NCI-H510A treated with DMSO at 0.1 percent for 48 hours (cell line): Measurements from ENCODE around the gene TMEM87B.

Experiments
- DNase-seq: peaks from one replicate; lab custom pipeline; 2025; lab: John Stamatoyannopoulos, UW

Gene TMEM87B

GRCh38 chr2:112150851-112151250 is 95.8 kb downstream of the TMEM87B start:
- no peak for DNase-seq

- DNase-seq: no peak
Observed at GRCh38 chr2:112151271-112151670, 96.2 kb downstream of the TMEM87B start.

- DNase-seq: no peak
Observed at GRCh38 chr2:112151701-112152440, 96.8 kb downstream of the TMEM87B start.

DNA sequence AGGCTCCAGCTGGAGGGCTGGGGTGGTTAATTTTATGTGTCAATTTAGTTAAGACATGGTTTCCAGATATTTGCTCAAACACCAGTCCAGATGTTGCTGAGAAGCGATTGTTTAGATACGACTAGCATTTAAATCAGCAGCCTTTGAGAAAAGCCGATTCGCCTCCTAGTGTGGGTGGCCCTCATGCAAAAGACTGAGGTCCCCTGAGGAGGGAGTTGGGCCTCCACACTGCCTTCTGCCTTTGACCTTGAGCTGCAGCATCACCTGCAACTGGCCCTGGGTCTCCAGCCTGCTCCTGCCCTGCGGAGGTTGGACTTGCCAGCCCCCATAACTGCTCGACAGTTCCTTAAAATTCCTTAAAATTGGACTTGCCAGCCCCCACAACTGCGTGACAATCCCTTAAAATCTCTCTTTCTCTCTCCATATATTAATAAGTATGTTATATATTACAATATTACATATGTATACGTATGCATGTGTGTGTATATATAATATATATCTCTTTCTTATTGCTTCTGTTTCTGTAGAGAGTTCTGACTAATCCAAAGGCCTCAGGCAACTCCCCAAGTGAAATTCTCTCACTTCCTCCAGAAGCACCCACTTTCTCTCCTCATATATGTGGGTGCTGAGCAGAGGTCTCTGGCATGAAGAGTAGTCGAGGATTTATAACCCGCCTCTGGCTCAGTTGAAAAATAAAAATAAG is 97.6 kb downstream of the TMEM87B start:
- DNase-seq: no peak

DNA sequence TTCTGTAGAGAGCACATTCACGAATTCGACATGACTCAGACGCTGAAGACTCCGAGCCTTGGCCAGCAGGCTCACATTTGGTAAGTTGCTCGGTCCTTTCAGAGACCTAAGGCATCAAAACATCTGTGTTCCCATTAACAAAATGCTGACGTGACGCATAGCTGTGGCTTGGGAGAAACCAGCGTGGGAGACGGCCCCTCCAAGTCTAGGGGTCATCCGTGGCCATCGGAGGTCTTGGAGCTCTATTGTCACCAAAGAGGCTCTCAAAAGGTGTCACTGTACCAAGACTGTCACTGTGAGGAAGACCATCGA is 98.1 kb downstream of the TMEM87B start:
- DNase-seq: no peak

GRCh38 chr2:112153501-112153900 is 98.4 kb downstream of the TMEM87B start:
- no peak for DNase-seq

GRCh38 chr2:112154246-112155117 is 99.4 kb downstream of the TMEM87B start:
- no peak for DNase-seq

- DNase-seq: peak; percentile 38
Observed at GRCh38 chr2:112155331-112156151, 100.5 kb downstream of the TMEM87B start.

DNA sequence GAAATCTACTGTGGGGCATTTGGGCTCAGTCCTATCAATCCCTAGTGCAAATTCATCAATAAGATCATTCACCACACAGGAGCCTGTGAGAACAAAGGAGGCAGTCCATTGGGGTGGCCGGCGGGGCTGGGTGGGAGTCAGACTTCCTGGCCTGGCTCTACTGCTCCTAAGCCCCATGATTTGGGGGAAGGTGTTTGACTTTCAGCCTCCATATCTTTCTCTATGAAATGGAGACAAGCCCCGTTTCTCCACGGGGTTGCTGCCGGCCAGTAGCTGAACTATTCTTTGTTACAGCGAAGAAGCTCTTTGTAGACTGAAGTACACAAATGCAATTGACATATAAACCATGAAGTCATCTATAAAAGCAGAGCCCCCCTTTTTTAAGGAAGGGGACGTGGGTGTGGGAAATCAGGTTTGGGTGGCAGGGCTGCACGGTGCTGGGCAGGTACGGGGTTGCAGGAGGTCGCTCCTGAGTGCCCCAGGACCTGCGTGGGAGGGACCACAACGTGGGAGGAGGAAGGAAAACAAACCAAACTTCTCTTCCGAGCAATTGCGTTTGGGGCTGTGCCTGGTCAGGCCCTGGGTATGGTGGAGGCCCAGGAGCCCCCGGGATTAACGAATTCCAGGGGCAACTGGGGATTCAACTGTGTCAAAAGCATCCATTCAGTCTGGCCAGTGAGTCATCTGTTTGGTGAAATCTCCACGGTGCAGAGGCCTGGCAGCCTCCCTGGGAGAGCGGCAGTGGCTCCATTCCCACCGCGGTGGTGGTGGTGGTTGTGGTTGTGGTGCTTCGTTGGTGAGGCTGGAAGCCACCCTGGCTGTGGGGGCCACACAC is 101.3 kb downstream of the TMEM87B start:
- no peak for DNase-seq

- DNase-seq: no peak
Observed at GRCh38 chr2:112157472-112157871, 102.4 kb downstream of the TMEM87B start.

DNA sequence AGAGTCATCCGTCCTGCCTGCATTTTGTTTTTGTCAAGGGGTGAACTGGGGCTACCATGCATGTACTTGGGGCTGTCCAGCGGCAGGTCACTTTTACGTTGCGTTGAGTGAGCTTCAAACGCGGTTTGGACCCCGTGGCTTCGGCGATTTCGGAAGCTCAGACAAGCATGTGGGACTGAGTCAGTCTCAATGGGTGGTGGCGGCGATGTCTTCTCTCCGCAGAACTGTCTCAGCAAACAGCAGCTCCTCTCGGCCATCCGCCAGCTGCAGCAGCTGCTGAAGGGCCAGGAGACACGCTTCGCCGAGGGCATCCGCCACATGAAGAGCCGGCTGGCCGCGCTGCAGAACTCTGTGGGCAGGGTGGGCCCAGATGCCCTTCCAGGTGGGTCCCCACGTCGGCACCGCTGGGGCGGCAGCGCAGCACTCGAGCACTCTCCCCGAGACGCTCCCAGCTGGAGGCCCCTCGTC is 104.4 kb downstream of the TMEM87B start:
- DNase-seq: peak; percentile 82

- peak; percentile 28 for DNase-seq
Observed at GRCh38 chr2:112160283-112161250, 105.5 kb downstream of the TMEM87B start.

DNA sequence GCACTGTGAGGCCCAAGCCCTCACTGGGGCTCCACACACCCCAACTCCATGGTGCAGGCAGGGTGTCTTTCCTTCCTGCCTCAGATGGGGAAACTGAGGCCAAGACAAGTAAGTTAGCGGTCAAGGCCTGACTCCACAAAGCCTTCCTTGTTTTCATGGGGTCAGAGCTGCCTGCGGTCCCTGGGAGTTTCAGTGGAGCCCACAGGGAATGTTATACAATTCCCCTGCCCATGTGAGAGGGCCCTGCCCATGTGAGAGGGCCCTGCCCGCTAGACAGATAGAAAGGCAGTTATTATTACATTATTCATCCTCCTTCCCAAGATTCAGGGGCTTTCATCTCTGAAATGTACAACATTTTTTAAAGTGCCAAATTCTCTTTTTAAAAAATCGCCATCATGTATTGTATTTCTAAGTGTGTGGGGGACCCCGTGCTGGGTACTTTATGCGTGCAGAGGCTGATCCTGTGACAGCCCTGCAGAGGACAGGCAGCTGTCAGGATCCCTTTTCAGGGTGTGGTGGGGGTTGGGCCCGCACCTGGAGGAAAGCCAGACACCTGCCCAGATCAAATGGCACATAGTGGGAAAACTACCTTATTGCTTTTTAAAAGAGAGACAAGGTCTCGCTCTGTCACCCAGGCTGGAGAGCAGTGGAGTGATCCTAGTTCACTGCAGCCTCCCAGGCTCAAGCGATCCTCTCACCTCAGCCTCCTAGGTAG is 106.5 kb downstream of the TMEM87B start:
- peak; percentile 86 for DNase-seq

GRCh38 chr2:112162341-112162740 is 107.3 kb downstream of the TMEM87B start:
- no peak for DNase-seq

DNA sequence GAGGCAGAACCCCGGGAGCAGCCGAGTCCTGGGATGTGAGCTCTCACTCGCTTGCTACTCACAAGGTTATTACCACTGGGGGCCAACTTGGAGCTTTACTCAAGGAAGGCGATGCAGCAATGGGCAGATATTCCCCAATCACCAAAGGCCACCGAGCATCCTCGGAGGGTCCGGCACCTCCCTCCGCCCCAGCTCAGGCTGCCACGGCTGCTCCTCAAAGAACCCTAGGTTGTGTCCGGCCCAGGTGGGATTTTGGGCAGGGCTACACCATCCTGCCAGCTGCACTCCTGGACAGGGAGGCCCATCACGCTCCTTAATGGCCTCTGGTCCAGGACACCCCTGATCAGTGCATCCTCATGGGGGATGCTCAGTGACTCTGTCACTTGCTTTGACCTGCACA is 107.9 kb downstream of the TMEM87B start:
- no peak for DNase-seq

GRCh38 chr2:112163541-112163981 is 108.5 kb downstream of the TMEM87B start:
- peak; percentile 71 for DNase-seq

DNA sequence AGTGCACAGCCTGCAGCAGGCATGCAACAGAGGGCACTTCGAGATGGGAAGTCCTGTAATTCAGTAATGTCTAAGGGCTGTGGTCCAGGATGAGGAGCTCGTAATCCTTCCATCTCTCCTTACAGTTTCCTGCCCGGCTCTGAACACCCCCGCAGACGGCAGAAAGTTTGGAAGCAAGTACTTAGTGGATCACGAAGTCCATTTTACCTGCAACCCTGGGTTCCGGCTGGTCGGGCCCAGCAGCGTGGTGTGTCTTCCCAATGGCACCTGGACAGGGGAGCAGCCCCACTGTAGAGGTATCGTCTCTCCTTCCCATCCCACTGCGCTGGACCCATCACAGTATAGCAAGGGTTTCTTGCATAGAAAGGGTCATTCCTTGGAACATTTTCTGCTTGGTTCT is 109.8 kb downstream of the TMEM87B start:
- DNase-seq: no peak

DNA sequence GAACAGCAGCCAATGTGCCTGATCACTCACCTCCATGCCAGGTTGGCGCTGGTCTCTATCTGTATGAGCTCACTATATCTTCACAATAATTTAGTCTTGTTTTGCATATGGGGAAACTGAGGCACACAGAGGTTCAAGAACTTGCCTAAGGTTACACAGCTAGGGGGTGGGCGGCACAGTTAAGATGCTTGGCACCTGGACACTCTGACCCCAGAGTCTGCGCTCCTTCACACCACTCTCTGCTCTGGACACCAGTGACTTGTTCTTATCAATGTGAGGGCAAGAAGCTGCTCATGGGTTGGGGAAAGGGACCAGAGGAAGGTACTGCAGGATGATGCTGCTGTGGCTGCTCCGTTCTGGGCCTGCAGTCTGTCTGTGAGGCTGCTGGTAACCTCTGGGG is 110.2 kb downstream of the TMEM87B start:
- DNase-seq: no peak
